Psoas muscle (tissue), 8 donors: Measurements from ENCODE around the gene WDR27. TPM values are rescaled to one million over a fixed set of nuclear protein-coding genes. Genes with fewer than 3 reads are reported as not detected.

ENCODE experiments used
- ATAC-seq, 4 donors: fragments of 200-7000 bp; cut with Tn5 transposase; one replicate each; pipeline ENCODE4 v1.9.1; 2020; ENCODE audit warnings: moderate library complexity in 3 of 4, mild to moderate bottlenecking in 2 of 4
- DNase-seq, 2 donors: peaks; one replicate each; pipeline ENCODE4 v3.0.0-alpha.2; 2020
- H3K27ac ChIP-seq: fragments of 200-600 bp; one replicate; pipeline ENCODE4 v1.8.0; 2022
- H3K27me3 ChIP-seq, 3 donors: fragments of 200-600 bp in 1 of 3; one replicate each; pipeline versions ENCODE4 v1.6.1 to v1.8.0; 2013 to 2022; ENCODE audit warnings: low read length in 2 of 3, mild to moderate bottlenecking in 2 of 3, moderate library complexity in 1 of 3; ENCODE audit not compliant: insufficient read depth in 3 of 3
- H3K36me3 ChIP-seq, 2 donors: fragments of 200-600 bp in 1 of 2; one replicate each; pipeline versions ENCODE4 v1.6.1 to v1.8.0; 2013 to 2022; ENCODE audit warnings: low read depth in 1 of 2, mild to moderate bottlenecking in 1 of 2, moderate library complexity in 1 of 2; ENCODE audit not compliant: insufficient read depth in 1 of 2
- H3K4me1 ChIP-seq: fragments of 200-600 bp; one replicate; pipeline ENCODE4 v1.8.0; 2022
- H3K4me3 ChIP-seq: fragments of 200-600 bp; one replicate; pipeline ENCODE4 v1.8.0; 2022; ENCODE audit warnings: mild to moderate bottlenecking
- H3K9me3 ChIP-seq: fragments of 200-600 bp; one replicate; pipeline ENCODE4 v1.8.0; 2022
- CTCF ChIP-seq: fragments of 200-600 bp; IDR thresholded peaks from one replicate; pipeline ENCODE4 v1.8.0; 2022; ENCODE audit warnings: antibody characterized with exemption
- WGBS, 3 donors: extraction: QIAGEN DNeasy Blood & Tissue Kit; methylation state at CpG; one replicate each; pipeline versions ENCODE4 v1.1.6 to v1.1.7; 2013; 5-methylcytosine and 5-hydroxymethylcytosine counted together
- intact Hi-C, 2 donors: fragments of 100-400 bp; cut with DNase I; formaldehyde crosslinking; loops; one replicate each; pipeline versions ENCODE4 v1.11.0 to v1.14.2; 2022
- polyA plus RNA-seq, 3 donors: library from polyadenylated mRNA; stranded (reverse); fragments of 200-250 nt; gene quantifications; one replicate each; pipeline ENCODE4 v1.2.3, GENCODE V29; 2013
- total RNA-seq, 4 donors: library from RNA; stranded (reverse); fragmentation: NEBNext Ultra II Directional in 2 of 4; extraction: Animal tissue kit (Norgen Biotek cat#: 25700) in 2 of 4; gene quantifications; one replicate each; pipeline versions ENCODE4 v1.2.1 to v1.2.4, GENCODE V29; 2021 to 2023
- donor health status: healthy with polysubstance abuse.
- donor health status: DM: no; HTN: no; CAD: no; lungs with moderate emphysema.
- donor health status: Bipolar disorder and iron deficiency.
- donor health status: healthy.
- donor health status: DM: yes; HTN: yes; CAD: no.
- donor health status: DM: no; HTN: no; CAD: no.
- donor health status: DM: no; HTN: no; CAD: no.
- donor health status: DM: yes; HTN: yes; CAD: no.

WDR27 gene
- total and polyA plus RNA-seq, 7 donors: 3.1 to 14.4 (median 5.5) TPM

GRCh38 chr6:169726049-169726400 is 24.2 kb upstream of the WDR27 start:
- Histone ChIP-seq H3K27ac (peak overlapping the region; percentile 89), H3K4me1 (peaks cover 18% of the 10 kb centered on the region), H3K9me3 (no peaks in the 10 kb centered on the region), H3K36me3 (no peaks in the 10 kb centered on the region), H3K4me3 (no peak overlapping the region), H3K27me3 (no peaks in the 10 kb centered on the region)
- intact Hi-C loops: loop anchor here in 1 of 2 donors (10.0 kb wide), 1 partner anchor 829 kb away; the partner anchor contains the start of genes PSMB1 and TBP
- DNase-seq: no peak
- WGBS, 3 donors: 90 to 98% (median 97%) methylated on average over 1 of the region's 1 CpG
- ATAC-seq: no peak
- TF ChIP-seq CTCF: no peak

- WGBS, 3 donors: 24 to 35% (median 27%) methylated on average over 29 of the region's 29 CpGs
- intact Hi-C loops: loop anchor here in 1 of 2 donors (1.0 to 10.0 kb wide), 2 partner anchors 26 to 829 kb away; partner anchors contain the start of genes DYNLT2, ERMARD, PSMB1 and TBP
- no peak for TF ChIP-seq CTCF
Measured at GRCh38 chr6:169725125-169726048, 23.6 kb upstream of the WDR27 start.

DNA sequence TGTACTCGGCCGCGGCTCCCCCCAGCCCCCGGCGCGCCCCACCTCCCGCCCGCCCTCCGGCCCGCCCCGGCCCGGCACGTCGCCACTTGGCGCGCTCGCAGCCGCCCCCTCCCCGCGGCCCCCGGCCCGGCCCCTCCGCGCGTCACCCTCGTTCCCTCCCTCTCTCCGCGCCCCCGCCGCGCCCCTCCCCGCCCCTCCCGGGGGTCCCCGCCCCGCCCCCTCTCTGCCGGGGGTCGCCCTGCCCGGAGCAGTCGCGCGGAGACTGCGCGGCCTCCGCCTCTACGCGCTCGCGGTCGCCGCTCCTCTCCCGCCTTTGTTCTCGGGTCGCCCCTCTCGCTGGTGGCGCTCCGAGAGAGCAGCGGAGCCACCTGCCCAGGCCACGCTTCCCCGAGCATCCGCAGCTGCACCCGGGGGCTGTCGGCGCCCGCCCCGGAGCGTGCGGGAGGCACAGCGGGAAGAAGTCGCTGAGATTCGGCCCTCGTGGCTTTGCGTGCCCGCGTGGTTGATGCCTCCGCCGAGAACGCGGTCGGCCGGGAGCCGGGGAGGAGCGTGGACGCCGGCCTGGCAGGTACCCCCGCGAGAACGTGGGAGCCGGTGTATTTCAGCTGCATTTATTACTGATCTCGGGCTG is 22.8 kb upstream of the WDR27 start, which contains the start of gene PHF10:
TSS of gene PHF10 (minus strand) at position 7 of the 631 bp plus-strand sequence. CDS start 569 bp downstream, outside the sequence.
- Histone ChIP-seq H3K27ac (peak within 1 kb of the TSS; percentile 89), H3K9me3 (no peaks in the 10 kb centered on the region), H3K27me3 (no peaks in the 10 kb centered on the region), H3K36me3 (no peaks in the 10 kb centered on the region), H3K4me3 (peak within 1 kb of the TSS; percentile 79), H3K4me1 (peaks cover 25% of the 10 kb centered on the region)
- 1 to 2% (median 1%) methylated on average over 42 to 81 of the region's 89 CpGs for WGBS, 3 donors
- DNase-seq (peak; percentile 52 to 71), ATAC-seq (peak; percentile 41 to 59 (median 44))
- intact Hi-C loops: loop anchor here in 1 of 2 donors (1.0 to 10.0 kb wide), 2 partner anchors 27 to 830 kb away; partner anchors contain the start of genes DYNLT2, ERMARD, PSMB1 and TBP
- no peak for TF ChIP-seq CTCF

More at GRCh38 chr6:169725125-169726048, 23.6 kb upstream of the WDR27 start:
- ATAC-seq (peak; percentile 65 to 79 (median 72)), DNase-seq (peak; percentile 74 to 84)
- H3K27ac ChIP-seq: peak overlapping the region; percentile 89
- no peaks in the 10 kb centered on the region for H3K9me3 ChIP-seq
- no peaks in the 10 kb centered on the region for H3K36me3 ChIP-seq
- H3K27me3 ChIP-seq: no peaks in the 10 kb centered on the region
- H3K4me1 ChIP-seq: peaks cover 18% of the 10 kb centered on the region
- peak overlapping the region; percentile 79 for H3K4me3 ChIP-seq

GRCh38 chr6:169723991-169724493 is 22.2 kb upstream of the WDR27 start:
- 1 to 2% (median 1%) methylated on average over 14 to 75 of the region's 89 CpGs for WGBS, 3 donors
- Histone ChIP-seq H3K9me3 (no peaks in the 10 kb centered on the region), H3K4me3 (peak overlapping the region; percentile 79), H3K36me3 (no peaks in the 10 kb centered on the region), H3K4me1 (peaks cover 30% of the 10 kb centered on the region), H3K27ac (peak overlapping the region; percentile 89), H3K27me3 (no peaks in the 10 kb centered on the region)
- no peak for TF ChIP-seq CTCF
- DNase-seq (peak; percentile 49 to 65), ATAC-seq (peak; percentile 38 to 46 (median 43))
- intact Hi-C loops: loop anchor here (2.0 to 10.0 kb wide), 2 partner anchors 21 to 831 kb away; partner anchors contain the start of genes C6orf120 (in 2 of the 2), WDR27 (in 2 of the 2), PSMB1 (in 1 of the 2) and TBP (in 1 of the 2)
